ENCODE results near the gene KCNG3. TPM values are rescaled to one million over a fixed set of nuclear protein-coding genes. Genes with fewer than 3 reads are reported as not detected.
"Not testable (repeated sequence)": the region's sequence is repeated elsewhere in the genome, so short reads cannot be mapped to it uniquely, and the experiment has no call there.

KCNG3 gene
- polyA plus RNA-seq, 1 donor: 1.1 TPM

DNA sequence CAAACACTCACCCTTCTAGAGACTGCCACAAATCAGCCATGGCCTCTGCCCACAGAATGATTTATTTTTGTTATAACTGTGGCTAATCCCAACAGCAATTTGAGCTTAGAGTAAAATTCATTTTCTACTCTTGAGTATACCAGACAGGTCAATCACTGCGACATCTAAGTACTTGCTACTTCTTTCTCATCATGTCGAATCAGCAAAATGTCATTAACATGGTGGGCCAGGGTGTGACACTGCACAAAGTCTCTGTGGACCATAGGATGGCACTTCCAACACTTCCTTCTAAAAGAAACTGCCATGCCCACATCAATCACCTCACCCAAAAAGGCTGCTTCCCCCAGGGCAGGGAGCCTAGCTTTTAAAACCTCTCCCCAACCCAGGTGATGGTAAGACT lies 64.4 kb downstream of the KCNG3 start:
- no peak for DNase-seq

DNA sequence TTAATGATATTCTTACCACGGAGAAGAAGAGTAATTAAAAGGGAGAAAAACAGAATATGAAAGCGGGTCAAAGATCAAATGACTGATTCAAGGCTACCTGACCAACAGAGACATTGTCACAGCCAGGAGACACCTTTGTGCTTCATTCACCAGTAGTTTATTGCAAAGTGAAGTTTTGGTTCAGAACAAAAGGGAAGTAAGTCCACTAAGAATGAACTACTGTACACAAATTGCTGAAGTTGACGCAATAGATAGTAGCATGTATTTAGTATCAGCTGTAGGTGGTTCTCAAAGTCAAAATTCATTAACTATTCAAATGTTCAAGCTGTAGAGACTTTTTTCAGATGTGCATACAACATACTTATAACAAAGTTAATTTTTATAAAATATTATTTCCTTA lies 68.1 kb downstream of the KCNG3 start:
- DNase-seq: no peak

DNA sequence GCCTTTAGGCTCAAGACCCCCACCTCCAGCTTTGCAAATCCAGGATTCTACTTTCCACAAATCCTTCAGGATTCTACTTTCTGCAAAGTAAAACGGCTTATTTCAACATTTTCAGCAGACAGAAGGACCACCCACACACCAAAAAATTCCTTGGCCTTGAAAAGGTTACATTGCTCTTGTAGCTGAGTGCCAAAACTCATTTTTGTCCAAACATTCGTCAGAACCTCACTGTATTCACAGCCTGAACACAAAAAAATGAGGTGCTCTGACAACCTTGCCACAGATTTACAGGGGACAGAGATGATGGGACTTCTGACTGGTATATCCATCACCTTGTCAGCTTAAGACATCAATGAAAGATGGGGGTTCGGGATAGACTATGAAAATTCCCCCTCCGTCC lies 69.7 kb downstream of the KCNG3 start:
- DNase-seq: peak; percentile 11

DNA sequence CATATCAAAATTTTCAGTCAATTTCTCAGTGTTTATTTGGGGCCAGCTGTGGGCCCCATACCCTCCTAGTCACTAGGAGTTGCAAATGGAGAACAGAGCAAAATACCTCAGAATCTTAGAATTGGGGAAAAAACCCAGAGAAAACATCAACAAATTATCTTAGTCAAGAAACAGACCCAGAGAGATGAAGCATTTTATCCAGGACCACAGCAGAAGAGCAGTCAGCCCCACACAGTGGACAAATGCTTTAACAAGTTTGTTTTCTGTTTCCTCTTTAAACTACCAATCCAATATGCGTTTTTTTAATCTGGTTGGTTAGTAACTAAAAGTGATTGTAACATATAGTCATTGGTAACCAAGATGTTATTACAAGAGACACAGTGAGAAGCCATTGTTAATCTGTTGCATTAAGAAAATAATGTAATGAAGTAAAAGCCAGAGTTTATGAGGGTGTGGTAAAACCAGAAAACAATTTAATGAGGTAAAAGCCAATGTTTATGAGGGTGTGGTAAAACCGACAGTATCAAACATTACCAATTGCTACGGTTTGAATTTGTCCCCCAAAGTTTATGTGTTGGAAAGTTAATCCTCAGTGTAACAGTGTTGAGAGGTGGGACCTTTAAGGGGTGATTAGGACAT lies 72.1 kb downstream of the KCNG3 start:
- DNase-seq: no peak

DNA sequence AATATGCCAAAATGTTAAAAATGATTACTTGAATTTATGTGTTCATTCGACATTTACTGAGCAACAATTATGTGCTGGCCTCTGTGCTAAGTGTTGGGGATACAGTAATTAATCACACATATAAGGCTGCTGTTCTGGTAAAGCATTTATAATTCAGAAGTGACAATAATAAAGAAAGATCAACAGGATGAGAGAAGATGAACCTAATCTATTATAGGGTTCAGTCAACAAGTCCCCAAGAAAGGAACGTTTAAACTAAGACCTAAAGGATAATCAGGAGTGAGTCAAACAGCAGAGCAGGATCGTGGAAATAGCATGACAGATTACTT lies 72.7 kb downstream of the KCNG3 start:
- DNase-seq: no peak

DNA sequence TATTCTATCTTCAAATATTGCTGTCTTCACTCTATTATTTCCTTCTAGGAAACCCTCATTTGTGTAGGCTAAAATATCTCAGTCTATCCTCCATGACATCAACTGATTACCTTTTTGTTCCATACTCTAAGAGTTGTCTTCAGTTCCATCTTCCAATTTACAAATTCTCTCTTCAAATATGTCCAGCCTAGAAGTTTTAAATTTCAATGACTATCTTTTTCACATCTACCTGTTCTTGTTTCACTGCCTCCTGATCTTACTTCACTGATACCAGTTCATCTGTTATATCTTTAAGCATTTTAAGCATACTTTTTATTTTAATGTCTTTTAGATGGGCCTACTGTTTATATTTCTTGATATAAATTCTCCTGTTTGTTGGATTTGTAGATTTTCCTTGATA lies 79.1 kb downstream of the KCNG3 start:
- DNase-seq: no peak

DNA sequence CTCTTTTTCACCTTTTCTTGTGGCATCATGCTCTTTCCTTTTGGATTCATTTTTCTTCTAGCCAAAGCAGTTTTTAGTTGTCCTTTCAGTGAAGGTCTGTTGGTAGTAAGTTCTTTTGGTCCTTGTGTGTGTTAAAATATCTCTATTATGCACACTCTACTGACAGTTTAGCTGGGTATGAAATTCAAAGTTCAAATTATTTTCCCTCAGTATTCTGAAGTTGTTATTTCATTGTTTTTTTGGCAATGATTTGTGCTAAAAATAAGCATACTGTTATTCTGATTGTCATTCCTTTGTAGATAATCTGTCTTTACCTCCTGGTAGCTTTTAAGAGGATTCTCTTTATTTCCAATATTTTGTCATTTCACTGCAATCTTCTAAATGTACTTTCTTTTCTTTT lies 79.6 kb downstream of the KCNG3 start:
- DNase-seq: no peak

DNA sequence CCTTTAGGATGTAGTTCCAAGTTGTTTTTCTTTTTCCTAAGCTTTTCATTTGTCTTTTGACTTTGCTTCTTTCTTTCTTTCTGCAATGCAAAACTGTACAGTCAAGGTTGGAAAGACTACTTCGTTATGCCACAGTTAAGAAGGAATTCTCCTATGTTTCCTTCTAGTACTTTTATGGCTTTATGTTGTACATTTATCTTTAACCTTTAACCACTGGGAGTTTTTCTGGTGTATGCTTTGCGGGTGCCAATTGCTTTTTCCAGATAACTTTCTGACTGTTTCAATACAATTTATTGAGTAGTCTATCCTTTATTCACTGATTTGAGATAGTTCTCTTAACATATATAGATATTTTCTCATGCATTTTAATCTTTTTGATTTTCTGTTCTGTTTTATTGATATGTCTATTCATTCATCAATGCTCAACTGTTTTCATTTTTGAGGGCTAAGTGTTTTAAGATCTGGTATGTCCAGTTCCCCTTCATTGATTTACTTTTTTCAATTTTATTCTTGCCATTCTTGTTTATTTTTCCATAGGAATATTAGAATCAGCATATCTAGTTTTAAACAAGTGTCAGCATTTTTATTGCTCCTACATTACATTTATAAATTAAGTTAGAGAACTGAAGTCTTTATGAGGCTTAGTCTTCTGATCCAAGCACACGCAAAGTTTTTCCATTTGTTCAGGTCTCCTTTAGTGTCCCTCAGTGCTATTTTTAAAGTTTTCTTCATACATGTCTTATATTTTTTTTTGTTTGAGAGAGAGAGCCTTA lies 82.9 kb downstream of the KCNG3 start:
- no peak for DNase-seq

DNA sequence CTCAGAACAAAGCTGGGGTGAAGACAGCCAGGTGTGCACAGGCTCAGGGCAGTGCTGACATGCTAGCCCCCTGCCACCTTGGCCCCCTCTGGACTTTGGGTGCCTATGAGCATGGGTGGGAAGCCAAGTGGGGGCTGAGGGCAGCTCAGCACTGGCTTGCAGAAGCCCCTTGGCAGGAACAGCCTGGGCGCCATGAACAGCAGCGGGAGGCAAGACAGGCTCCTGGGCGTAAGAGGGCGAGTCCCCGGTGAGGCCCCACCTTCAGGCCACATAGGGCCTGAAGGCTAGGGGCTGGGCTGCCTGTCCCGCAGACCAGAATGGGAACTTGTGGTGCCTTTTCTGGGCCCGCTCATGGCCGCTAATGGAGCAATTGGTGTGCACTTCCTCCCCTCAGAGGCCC lies 85.8 kb downstream of the KCNG3 start:
- no peak for DNase-seq

DNA sequence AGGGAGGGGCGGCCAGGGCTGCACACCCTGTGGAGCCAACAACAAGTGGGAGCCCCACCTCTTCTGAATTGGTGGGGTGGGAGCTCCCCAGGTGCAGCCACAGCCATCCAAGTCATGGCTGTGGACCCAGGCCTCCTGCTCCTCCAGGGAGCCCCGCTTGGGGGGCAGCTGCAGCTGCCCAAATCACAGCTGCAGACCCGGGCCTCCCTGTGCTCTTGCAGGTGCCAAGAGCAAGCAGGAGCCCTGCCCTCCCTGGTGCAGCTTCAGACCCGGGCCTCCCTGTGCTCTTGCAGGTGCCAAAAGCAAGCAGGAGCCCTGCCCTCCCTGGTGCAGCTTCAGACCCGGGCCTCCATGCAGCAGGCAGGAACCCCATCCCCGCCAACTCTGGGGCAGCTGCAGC lies 86.3 kb downstream of the KCNG3 start:
- no peak for DNase-seq

DNA sequence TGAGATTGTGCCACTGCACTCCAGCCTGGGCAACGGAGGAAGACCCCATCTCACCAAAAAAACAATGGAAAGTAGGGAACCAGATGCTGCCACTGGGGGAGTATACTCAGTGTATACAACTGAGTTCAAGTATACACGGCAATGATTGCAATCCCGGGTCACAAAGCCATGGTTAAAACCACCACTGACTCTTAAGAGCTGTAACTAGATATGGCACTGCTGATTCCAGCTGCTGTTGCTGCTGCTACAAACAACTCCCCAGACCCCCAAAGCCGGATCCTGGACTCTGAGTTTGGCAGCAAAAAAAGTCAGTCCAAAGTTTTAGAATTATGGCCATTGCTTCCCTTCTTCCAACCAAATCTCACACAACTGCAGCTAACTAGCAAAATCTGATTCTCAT lies 89.1 kb downstream of the KCNG3 start:
- no peak for DNase-seq

DNA sequence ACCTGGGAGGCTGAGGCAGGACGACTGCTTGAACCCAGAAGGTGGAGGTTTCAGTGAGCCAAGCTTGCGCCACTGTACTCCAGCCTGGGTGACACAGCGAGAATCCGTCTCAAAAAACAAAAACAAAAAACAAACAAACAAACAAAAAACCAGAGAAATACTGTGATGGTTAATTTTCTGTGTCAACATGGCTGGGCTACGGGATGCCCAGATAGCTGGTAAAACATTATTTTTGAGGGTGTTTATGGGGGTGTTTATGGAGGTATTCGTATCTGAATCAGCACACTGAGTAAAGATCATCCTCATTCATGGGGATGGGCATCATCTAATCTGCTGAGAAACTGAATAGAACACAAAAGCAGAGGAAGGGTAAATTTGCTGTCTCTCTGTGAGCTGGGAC lies 92.0 kb downstream of the KCNG3 start:
- DNase-seq: no peak

DNA sequence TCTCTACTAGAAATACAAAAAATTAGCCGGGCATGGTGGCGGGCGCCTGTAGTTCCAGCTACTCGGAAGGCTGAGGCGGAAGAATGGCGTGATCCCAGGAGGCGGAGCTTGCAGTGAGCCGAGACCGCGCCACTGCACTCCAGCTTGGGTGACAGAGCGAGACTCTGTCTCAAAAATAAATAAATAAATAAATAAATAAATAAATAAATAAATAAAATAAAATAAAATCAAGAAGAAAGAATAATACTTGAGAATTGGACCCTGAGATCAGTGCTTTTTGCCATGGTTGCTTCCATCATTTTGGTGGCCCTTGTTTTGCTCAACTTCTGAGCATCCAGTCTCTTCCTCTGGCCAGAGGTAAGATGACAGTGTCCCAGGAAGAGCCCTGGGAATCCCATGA lies 95.7 kb downstream of the KCNG3 start:
- DNase-seq: not testable (repeated sequence)

DNA sequence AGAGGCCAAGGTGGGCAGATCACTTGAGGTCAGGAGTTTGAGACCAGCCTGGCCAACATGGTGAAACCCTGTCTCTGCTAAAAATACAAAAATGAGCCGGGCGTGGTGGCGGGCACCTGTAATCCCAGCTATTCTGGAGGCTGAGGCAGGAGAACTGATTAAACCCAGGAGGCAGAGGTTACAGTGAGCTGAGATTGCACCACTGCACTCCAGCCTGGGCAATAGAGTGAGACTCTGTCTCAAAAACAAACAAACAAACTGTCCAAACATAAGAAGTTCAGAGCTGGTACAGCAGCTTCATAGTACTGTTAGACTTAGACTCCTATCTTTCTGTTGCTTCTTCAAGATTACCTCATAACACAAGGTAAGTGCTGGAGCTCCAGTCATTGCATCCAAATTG lies 100.5 kb downstream of the KCNG3 start:
- not testable (repeated sequence) for DNase-seq

DNA sequence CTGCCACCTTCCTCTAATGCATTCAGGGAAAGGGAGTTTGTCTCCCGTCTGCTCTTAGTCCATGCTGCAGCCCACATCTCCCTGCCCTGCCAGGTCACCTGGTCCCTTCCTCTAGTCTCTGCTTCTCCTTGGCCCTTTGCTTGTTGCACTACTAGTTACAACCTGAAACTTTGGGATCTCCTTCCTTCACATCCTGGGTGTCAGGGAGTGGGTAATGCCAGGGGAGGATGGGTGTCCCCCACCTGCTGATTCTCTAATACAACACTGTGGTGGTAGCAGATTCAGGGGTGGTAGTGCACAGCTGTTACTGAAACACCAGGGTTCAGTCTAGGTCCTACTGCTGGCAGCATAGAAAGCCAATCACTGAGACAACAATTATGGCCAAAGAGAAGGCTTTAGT lies 101.6 kb downstream of the KCNG3 start:
- no peak for DNase-seq

Other genes starting within 250 kb of the KCNG3 start
- 183 TPM for gene COX7A2L, start 132.8 kb downstream of the KCNG3 start, polyA plus RNA-seq (ENCODE audit: insufficient read length)
- 90.6 TPM for gene MTA3, start 74.7 kb upstream of the KCNG3 start, polyA plus RNA-seq (ENCODE audit: insufficient read length)

All from left kidney (tissue), 2 donors.